GM12801 (cell line): ENCODE measurements around the gene VMP1.

Experiments used
- CTCF ChIP-seq: IDR thresholded peaks from one replicate; pipeline ENCODE4 v1.5.1; 2011; ENCODE audit warnings: control low read depth; ENCODE audit not compliant: insufficient read length; ENCODE audit errors: extremely low read depth

VMP1 gene

GRCh38 chr17:59707149-59707970 lies at the start of gene VMP1, which contains the start of gene PTRH2:
VMP1 (plus strand) TSS chr17:59707654; CDS start chr17:59731447, 23,793 bp downstream.
PTRH2 (minus strand) TSS chr17:59707430; CDS start chr17:59697978, 9,452 bp downstream.
- no peak for TF ChIP-seq CTCF

GRCh38 chr17:59666235-59666634 lies 41.2 kb upstream of the VMP1 start:
- TF ChIP-seq CTCF = no peak

- no peak for TF ChIP-seq CTCF
Observed at GRCh38 chr17:59668816-59669215, 38.6 kb upstream of the VMP1 start.

GRCh38 chr17:59669411-59669810 lies 38.0 kb upstream of the VMP1 start:
- TF ChIP-seq CTCF = no peak

GRCh38 chr17:59669944-59670343 lies 37.5 kb upstream of the VMP1 start:
- TF ChIP-seq CTCF = no peak

- no peak for TF ChIP-seq CTCF
Observed at GRCh38 chr17:59671386-59671785, 36.1 kb upstream of the VMP1 start.

- TF ChIP-seq CTCF = no peak
Observed at GRCh38 chr17:59675231-59675630, 32.2 kb upstream of the VMP1 start.
